NB4 (cell line): ENCODE measurements around the gene OR10J5.
"Not testable (repeated sequence)": the region's sequence is repeated elsewhere in the genome, so short reads cannot be mapped to it uniquely, and the experiment has no call there.

Experiments used
- DNase-seq: peaks from one replicate; pipeline ENCODE4 v3.0.0; 2010; ENCODE audit warnings: low read depth
- H3K4me3 ChIP-seq: one replicate; pipeline ENCODE4 v1.5.1; 2011; ENCODE audit warnings: mild to moderate bottlenecking, low read depth, low read length, moderate library complexity
- MYC ChIP-seq: IDR thresholded peaks from 2 replicates; pipeline ENCODE4 v1.6.1; 2011; ENCODE audit warnings: low read depth, low read length
- POLR2A ChIP-seq: IDR thresholded peaks from 2 replicates; pipeline ENCODE4 v1.6.1; 2011; ENCODE audit warnings: mild to moderate bottlenecking; ENCODE audit not compliant: insufficient read length; ENCODE audit errors: extremely low read depth
- TF ChIP-seq, protein P1 (sequence below): IDR thresholded peaks from 2 replicates; pipeline ENCODE4 v1.6.1; 2011; ENCODE audit warnings: low read depth, low read length
- TF ChIP-seq, protein P2 (sequence below): IDR thresholded peaks from one replicate; pipeline ENCODE4 v1.5.1; 2012; ENCODE audit warnings: low read depth, low read length

The OR10J5 gene

DNA sequence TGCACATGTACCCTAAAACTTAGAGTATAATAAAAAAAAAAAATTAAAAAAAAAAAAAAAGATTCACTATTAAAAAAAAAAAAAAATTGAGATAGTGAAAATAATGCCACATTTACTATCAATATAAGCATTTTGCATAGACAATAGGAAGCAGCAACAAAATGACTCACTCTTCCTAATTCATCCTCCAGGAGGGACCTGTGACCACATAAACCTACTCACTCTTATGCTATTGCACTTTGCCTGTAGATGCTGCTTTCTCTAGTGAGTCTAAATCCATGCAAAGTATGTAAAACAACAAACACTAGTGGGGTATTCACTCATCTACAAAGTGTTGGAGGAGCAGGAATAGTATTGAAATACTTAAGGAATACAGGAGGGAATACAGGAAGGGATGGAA lies 2.9 kb downstream of the OR10J5 start:
- TF ChIP-seq, protein P1, sequence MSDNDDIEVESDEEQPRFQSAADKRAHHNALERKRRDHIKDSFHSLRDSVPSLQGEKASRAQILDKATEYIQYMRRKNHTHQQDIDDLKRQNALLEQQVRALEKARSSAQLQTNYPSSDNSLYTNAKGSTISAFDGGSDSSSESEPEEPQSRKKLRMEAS, result no peak
- TF ChIP-seq MYC (no peak), POLR2A (no peak)
- TF ChIP-seq, protein P2, sequence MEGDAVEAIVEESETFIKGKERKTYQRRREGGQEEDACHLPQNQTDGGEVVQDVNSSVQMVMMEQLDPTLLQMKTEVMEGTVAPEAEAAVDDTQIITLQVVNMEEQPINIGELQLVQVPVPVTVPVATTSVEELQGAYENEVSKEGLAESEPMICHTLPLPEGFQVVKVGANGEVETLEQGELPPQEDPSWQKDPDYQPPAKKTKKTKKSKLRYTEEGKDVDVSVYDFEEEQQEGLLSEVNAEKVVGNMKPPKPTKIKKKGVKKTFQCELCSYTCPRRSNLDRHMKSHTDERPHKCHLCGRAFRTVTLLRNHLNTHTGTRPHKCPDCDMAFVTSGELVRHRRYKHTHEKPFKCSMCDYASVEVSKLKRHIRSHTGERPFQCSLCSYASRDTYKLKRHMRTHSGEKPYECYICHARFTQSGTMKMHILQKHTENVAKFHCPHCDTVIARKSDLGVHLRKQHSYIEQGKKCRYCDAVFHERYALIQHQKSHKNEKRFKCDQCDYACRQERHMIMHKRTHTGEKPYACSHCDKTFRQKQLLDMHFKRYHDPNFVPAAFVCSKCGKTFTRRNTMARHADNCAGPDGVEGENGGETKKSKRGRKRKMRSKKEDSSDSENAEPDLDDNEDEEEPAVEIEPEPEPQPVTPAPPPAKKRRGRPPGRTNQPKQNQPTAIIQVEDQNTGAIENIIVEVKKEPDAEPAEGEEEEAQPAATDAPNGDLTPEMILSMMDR, result no peak
- H3K4me3 ChIP-seq, result no peak overlapping the region
- no peak for DNase-seq

DNA sequence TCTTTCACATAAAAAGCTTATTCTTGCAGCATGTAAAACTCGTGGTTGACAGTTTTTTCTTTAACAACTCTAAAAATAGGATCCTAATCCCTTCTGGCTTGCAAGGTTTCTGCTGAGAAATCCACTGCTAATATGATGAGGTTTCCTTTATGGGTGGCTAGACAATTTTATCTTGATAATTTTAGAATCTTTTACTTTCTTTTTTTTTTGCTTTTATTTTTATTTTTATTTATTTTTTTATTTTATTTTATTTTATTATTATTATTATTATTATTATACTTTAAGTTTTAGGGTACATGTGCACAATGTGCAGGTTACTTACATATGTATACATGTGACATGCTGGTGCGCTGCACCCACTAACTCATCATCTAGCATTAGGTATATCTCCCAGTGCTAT lies 11.0 kb downstream of the OR10J5 start:
- not testable (repeated sequence) for DNase-seq, H3K4me3 ChIP-seq

DNA sequence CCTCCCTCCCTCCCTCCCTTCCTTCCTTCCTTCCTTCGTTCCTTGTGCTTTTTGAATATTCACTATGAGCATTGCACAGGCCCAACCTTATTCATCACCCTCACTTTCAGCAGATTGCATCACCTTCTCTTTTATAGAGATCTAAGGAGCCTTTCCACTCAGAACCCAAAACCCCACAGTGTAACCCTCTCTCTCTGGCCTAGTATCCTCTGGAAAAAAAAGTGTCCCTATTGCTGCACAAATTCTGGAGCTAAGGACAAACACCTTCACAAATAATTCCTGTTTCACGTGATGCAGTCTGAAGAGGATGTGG lies 25.6 kb downstream of the OR10J5 start:
- no peak overlapping the region for H3K4me3 ChIP-seq
- TF ChIP-seq MYC (no peak), POLR2A (no peak)
- TF ChIP-seq, protein P2, result no peak
- DNase-seq, result no peak

DNA sequence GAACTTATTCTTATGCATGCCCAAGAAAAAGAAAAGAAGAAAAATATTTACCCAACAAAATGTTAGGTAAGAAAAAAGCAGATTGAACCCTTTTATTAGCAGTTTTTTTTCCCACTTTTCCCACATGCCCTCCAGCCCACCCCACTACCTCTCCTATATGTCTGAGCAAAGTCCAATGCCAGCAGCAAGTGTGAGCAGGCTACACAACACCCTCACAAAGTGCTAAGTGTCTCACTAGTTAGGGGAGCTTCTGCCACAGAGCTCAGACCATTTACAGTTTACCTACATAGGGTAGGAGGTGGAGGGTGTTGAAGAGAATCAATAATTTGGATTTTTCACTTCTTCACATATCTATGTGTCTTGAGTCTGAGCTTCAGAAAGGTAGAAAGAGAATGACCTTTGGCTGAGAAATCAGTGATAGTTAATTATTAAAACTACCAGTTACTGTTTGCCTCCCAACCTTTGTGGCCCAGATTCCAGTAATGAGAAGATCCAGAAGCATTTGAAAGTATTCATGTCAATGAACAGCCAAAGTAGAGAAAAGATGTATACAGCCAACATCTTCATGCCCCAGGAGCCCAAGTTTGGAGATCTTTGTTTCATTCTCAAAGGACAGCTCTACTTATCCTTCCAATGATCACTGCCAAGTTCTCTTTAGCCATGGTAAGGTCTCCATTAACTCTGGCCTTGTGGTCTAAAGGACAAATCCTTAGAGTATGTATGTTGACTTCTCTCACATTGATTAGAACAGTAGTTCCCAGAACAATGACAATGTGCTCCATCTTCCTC lies 26.2 kb downstream of the OR10J5 start:
- DNase-seq, result no peak
- TF ChIP-seq MYC, result no peak
- TF ChIP-seq, protein P2, result no peak
- TF ChIP-seq, protein P1, result no peak
- TF ChIP-seq POLR2A, result no peak
- H3K4me3 ChIP-seq, result no peak overlapping the region

DNA sequence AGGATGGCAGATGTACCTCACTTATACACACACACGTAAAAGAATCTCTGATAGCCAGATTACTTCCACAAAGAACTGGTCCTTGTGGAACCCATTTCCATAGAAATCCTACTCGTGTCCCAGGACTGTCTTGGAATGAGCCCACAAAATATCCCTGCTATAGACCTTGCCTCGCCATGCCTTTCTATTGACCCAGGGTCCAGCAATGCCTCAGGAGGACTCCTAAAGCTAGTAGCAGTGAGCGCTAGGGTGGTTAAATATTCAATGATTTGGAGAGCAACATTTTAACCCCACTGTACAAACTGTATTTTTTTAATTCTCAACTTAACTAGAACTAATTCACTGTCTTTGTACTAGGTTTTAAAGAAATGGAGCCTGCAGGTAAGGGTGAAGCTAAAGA lies 26.9 kb downstream of the OR10J5 start:
- H3K4me3 ChIP-seq, result no peak overlapping the region
- TF ChIP-seq, protein P1, result no peak
- no peak for TF ChIP-seq MYC
- TF ChIP-seq POLR2A, result no peak
- TF ChIP-seq, protein P2, result no peak
- no peak for DNase-seq

DNA sequence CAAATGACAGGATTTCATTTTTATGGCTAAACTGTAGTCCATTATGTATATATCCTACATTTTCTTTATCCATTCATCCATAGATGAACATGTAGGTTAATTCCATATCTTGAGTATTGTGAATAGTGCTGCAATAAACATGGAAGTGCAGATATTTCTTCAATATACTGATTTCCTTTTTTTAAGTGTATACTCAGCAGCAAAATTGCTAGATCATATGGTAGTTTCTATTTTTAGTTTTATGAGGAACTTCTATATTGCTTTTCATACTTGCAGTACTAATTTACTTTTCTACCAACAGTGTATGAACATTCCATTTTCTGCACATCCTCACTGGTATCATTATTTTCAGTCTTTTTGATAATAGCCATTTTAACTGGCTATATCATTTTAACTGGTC lies 30.1 kb downstream of the OR10J5 start:
- TF ChIP-seq, protein P1, result no peak
- no peak for TF ChIP-seq POLR2A
- no peak for TF ChIP-seq MYC
- TF ChIP-seq, protein P2, result no peak
- no peak for DNase-seq
- H3K4me3 ChIP-seq, result no peak overlapping the region
